GM18498 (cell line): ENCODE data around the gene TYMP.
A peak's percentile ranks its signal among the peaks of the same experiment; 100 is the strongest.
"Not testable (repeated sequence)": the region's sequence is repeated elsewhere in the genome, so short reads cannot be mapped to it uniquely, and the experiment has no call there.

Experiments used
- ATAC-seq: cut with Tn5 transposase; IDR thresholded peaks from one replicate; pipeline ENCODE4 v1.9.1; 2021; ENCODE audit warnings: mild to moderate bottlenecking, moderate library complexity; ENCODE audit not compliant: unreplicated experiment

TYMP gene

DNA sequence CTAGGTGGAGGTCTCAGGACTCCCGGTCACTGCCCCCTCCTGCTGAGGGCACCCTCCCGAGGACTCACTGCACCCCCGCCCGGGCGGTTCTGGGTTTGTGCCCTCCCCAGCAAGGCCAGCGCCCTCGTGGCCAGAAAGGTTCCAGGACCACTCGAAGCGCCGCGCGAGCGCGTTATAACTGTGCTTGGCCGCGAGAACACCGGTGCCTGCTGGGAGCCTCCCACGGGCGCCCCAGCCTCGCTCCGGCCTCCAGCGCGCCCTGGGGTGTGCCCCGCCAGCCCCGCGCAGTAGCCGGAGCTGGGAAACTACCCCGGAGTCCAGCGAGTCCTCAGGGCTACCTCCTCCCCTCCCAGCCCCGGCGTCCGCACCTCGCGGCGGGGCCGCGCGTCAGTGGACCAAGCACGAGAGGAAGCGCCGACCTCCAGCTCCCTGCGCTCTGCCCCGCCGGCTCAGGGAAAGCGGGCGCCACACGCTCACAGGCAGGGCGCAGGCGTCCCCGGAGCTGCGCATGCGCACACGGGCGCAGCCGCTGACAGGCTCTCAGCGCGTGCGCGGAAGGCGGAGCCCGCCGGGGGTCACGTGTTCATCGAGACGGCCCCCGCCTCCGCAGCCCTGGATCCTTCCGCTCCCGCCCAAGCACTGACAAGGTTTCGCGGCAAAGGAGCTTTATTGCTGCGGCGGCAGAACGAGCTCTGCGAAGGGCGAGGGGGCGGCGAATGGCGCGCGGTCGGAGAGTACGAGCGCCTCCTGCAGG lies 4.5 kb downstream of the TYMP start, which contains the start of gene SCO2:
Gene SCO2, minus strand, starts transcription at position 495 of the 754 bp plus-strand sequence. CDS start 1,187 bp downstream, outside the sequence.
- peak; percentile 43 for ATAC-seq

DNA sequence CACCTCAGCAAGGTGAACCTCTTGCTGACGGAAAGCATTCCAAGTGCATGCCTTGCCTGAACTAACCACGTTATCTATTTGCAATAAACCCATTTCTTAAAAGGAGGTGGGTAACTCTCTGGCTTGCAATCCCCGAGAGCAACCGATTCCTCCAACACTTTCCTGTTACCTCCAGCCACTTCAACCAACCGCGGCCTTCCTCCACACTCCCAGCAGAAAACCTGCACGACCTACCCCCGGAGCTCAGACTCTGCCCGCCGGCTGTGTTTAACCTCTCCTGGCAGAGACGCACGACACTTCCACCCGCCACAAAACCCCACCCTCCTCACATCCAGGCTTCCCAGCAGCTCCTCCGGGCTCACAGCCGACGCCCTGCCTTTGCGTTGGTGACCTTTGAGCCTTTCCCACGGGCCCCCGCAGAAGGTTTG lies 5.1 kb downstream of the TYMP start:
- ATAC-seq, result no peak

DNA sequence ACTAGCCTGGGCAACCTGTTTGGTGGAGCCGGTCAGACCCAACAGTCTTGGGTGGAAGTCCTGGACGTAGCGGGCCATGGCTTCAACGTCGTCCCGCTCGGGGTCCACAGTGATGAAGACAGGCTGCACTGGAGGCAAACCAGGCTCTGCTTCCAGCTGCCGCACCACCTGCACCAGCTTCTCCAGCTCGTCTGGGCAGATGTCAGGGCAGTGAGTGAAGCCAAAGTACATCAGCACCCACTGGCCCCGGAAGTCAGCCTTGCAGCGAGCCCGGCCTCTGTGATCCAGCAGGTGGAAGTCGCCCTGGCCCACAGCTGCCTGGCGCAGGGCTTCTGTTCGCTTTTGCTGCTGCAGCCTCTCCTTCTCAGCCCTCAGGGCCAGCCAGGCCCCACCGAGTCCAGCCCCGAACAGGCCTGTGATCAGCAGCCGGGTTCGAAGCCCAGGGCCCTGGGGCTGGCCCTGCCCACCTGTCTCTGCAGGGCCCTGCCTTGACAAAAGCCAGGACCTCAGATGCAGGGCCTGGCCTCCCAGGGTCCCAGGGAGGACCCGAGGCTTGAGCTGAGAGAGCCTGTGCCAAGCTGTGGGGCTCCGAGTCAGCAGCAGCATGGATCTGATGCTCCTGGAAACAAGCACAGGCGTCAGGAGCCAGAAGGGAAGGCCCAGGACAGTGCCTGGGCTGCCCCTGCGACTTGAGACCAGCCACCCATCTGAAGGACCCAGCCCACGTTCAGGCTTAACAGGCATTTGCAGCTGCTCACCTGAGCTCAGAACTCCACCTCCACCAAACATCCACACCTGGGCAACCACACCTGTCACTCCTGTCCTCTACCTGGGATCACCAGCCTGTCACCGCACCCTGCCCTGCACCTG lies 5.8 kb downstream of the TYMP start:
- no peak for ATAC-seq

DNA sequence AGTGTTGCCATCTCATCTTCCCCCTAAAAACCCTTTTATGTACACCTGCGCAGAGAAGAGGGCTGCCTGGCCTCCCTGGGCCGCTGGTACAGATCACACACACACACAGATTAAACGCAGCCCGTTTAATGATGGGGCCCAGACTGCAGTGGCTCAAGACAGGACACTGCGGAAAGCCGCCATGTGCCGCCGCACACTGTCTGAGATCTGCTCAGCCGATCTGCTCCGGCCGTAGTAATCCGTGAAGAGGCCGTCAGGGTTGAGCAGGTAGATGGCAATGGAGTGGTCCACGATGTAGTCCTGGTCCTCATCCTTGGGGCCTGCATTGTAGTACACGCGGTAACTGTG lies 6.4 kb downstream of the TYMP start:
- ATAC-seq, result no peak

DNA sequence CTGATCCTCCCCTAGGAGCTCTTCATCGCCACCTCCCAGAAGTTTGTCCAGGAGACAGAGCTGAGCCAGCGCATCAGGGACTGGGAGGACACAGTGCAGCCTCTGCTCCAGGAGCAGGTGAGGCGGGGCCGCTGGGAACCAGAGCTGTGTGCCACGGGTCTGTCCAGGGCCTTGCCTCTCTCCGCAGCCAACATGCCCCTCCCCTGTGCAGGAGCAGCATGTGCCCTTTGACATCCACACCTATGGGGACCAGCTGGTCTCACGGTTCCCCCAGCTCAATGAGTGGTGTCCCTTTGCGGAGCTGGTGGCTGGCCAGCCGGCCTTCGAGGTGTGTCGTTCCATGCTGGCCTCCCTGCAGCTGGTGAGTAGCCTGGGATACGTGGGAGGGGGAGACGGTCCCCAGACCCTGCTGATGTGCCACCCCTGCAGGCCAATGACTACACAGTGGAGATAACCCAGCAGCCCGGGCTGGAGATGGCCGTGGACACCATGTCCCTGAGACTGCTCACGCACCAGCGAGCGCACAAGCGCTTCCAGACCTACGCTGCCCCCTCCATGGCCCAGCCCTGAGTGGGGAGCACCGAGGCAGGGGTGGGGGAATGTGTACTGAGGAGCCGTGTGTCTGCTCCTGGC lies 6.9 kb downstream of the TYMP start:
- no peak for ATAC-seq

DNA sequence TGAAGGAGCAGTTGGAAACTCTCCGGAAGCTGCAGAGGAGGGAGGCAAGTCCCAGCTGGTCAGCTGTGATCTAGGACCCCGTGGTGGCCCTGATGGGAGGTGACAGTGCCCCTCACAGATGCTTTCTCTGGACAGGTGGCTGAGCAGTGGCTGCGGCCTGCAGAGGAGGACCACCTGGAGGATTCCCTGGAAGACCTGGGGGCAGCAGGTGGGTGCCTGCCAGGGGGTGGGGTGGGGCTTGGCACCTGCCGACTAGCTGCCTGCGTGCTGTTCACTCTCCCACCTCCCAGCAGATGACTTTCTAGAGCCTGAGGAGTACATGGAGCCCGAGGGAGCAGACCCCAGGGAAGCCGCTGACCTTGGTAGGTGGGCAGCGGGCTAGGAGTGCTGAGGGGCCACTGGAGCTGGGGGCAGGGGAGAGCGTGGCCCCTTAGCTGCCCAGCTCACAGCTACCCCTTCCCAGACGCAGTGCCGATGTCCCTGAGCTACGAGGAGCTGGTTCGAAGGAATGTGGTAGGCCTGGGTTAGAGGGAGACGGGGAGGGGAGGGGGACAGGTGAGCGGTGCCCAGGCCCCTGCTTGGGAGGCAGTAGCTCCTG lies 7.5 kb downstream of the TYMP start:
- no peak for ATAC-seq

DNA sequence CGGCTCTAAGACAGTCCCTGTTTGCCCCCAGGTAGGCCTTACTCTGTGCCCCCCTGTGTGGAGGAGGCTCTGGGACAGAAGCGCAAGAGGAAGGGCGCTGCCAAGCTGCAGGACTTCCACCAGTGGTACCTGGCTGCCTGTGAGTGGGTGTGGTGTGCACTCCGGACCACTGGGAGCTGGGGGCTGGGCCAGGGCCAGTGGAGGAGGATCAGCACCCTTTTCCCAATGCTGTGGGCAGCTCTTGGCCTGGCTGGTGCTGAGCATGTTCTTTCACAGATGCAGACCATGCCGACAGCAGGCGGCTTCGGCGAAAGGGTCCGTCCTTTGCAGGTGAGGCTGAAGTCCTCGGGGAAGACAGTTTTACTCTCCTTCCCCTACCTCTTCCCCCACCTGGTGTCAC lies 8.1 kb downstream of the TYMP start:
- no peak for ATAC-seq

DNA sequence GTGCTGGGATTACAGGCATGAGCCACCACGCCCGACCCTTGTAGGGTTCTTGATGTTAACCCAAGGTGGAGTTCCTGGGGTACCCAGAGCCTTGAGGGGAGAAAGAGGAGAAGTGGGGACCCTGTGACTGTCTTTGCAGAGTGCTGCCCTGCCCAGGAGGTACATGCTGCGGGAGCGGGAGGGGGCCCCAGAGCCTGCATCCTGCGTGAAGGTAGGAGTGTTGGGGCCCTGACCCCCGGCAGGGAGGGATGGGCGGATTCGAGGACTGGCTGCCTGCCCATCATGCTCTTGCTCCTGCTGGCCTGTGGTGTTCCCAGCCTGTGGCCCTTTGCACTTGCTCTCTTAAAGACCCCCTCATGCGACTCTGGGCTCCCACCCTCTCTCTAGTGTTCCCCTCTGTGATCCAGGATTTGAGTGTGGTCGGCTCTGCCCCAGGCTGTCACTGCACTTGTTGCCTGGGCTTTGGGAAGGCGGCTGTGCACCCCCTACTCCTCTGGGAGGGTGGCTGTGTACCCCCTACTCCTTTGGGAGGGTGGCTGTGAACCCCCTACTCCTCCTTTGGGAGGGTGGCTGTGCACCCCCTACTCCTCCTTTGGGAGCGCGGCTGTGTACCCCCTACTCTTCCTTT lies 8.9 kb downstream of the TYMP start:
- no peak for ATAC-seq

DNA sequence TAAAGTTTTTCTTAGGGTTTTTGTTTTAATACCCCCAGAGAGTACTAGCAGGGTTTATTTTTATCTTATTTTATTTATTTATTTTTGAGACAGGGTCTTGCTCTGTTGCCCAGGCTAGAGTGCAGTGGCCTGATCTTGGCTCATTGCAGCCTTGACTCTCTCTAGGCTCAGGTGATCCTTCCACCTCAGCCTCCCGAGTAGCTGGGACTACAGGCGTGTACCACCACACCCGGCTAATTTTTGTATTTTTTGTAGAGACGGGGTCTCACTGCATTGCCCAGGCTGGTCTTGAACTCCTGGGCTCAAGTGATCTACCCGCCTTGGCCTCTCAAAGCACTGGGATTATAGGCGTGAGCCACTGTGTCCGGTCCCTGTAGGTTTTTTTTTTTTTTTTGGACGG lies 9.6 kb downstream of the TYMP start:
- ATAC-seq, result not testable (repeated sequence)

DNA sequence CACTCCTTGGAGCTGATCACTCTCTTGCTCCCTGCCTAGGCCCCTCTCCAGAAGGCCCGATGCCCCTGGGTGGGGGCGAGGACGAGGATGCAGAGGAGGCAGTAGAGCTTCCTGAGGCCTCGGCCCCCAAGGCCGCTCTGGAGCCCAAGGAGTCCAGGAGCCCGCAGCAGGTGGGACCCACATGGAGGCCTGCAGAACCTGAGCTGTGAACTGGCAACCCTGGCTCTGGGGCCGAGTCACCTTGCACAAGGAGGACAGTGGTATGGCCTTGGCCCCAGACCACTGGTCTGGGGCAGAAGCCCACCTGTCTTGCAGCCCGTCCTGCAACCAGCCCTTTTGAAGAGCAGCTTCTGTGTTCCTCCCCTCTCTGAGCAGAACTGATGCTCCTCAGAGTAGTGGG lies 10.7 kb downstream of the TYMP start:
- no peak for ATAC-seq

DNA sequence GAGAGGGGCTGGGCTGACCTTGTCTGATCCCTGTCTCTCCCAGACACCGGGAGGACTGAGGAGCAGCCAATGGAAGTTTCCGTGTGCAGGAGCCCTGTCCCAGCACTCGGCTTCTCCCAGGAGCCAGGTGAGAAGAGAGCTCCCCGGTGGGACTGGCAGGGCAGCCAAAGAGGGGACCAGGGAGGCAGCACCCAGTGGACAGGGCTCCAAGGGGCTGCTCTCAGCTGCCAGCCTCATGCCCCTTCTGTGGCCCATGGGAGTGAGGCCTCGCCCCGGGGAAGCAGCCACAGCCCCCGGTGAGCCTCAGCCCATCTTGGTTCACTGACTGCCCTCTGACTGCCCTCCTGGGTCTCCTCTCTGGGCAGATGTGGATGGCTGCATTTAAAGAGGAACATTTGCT lies 11.2 kb downstream of the TYMP start:
- no peak for ATAC-seq

DNA sequence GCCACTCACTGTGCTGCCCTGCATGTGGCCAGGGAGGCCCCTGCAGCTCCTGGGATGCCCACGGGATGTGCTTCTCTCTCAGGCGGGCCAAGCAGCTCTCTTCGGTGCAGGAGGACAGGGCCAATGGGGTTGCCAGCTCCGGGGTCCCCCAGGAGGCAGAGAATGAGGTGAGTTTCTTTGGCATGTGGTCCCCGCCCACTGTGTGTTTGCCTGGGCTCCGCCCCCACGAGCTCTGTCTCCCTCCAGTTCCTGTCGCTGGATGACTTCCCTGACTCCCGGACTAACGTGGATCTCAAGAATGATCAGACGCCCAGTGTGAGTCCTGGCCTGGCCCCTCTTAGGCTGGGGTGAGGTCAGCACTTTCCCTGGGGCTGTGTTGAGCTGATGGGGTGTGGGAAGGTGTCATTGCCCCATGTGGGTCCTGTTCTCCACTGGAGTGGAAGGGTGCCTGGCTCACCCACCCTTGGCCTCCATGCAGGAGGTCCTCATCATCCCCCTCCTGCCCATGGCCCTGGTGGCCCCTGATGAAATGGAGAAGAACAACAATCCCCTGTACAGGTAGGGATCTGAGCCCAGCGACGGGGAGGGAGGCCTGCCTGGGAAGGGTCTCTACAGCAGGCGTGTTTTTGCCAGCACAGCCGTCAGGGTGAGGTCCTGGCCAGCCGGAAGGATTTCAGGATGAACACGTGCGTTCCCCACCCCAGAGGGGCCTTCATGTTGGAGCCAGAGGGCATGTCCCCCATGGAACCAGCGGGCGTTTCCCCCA lies 12.1 kb downstream of the TYMP start:
- no peak for ATAC-seq

DNA sequence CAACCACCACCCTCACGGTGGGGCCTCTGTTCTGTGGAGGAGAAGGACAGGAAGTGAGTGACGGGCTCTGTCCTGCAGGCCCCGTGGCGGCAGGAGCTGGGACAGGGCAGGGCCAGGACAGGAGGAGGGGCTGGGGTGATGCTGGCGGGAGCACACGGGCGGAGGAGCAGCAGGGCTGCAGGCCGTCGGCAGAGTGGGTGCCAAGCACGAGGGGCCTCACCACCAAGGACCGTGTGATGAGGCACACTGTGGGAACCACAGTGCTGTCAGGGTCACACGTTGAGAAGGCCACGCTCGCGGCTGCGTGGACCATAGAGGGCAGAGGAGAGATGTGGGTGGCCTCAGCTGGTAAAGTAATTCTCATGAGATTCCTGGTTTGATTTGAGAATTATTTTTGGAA lies 12.9 kb downstream of the TYMP start:
- no peak for ATAC-seq

DNA sequence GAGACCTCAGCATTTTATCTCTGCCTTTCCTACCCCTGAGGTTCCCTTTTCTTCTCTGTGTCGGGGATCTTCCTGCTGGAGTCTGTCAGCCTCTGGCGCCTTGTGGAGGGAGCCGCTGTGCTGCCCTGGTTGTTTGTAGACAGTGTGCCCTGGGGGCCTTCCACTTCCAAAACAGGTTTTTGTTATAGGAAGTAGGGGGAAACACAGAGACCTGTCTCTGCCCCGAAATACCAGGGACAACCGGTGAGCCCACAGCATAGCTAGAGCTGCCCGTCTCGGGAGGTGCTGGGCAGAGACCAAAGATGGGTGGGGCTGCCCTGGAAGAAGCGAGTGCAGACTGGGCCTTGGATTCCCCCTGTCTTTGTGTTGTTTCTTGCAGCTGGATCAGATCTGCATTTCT lies 13.7 kb downstream of the TYMP start:
- ATAC-seq, result no peak

DNA sequence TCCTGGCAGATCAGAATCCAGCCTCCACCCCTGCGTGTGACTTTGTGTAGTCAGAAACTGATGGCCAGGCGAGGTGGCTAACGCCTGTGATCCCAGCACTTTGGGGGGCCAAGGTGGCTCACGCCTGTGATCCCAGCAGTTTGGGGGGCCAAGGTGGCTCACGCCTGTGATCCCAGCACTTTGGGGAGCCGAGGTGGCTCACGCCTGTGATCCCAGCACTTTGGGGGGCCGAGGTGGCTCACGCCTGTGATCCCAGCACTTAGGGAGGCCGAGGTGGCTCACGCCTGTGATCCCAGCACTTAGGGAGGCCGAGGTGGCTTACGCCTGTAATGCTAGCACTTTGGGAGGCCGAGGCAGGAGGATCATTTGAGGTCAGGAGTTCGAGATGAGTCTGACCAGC lies 16.6 kb downstream of the TYMP start:
- no peak for ATAC-seq

DNA sequence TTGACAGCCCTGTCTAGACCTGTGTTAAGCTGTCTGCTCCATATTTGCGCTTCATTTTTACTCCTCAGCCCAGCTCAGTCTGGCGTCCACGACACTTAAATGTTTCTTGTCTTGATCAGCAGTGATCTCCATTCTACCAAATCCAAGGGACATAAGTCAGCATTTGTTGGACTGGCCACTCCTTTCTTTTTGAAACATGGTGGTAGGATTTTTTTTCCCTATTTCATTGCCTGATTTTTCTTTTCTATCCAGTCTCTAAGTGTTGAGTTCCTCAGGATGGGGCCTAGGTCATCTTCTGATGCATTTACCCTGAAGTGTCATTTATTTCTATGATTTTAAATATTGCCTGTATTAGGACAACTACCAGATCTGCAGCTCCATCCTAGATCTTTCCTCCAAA lies 20.9 kb downstream of the TYMP start:
- ATAC-seq, result no peak

DNA sequence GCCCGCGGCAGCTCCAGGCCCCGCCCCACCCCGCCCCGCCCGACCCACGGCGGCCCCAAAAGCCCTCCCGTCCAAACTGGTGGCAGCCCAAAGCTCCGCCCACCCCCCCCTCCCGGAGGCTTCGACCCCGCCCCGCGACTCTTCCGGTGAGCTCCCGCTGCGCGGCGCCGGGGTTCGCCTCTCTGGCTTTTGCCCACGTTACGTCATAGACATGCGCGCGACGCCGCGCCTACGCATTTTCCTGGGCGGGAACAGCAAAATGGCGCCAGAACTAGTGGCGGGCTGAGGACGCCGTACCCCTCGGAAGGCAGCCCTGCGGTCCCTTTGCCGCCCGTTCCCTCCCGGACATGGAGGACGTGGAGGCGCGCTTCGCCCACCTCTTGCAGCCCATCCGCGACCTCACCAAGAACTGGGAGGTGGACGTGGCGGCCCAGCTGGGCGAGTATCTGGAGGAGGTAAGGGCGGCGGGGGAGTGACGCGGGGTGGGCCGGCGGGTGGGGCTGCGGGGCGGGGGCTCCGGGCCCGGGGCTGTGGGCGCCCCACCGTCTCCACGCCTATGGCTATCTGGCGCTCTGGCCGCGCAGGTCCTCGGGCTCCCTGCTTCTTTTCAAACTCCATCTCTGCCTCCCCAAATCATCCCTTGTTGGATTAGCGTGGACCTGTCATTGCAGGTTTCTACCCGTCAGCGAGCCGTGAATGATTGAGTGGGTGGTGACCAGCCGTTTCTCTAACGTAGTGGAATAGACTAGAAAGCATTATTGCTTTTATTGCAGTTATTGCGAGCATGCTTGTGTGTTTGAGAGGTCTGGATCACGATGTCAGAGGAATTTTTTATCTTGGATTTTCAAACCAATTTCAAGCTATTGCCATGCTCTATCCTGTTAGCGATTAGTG lies 21.6 kb downstream of the TYMP start, which contains the start of gene NCAPH2:
Gene NCAPH2, plus strand, starts transcription at position 234 of the 894 bp plus-strand sequence. Its CDS starts 114 bp downstream, at position 348.
- peak; percentile 64 for ATAC-seq

DNA sequence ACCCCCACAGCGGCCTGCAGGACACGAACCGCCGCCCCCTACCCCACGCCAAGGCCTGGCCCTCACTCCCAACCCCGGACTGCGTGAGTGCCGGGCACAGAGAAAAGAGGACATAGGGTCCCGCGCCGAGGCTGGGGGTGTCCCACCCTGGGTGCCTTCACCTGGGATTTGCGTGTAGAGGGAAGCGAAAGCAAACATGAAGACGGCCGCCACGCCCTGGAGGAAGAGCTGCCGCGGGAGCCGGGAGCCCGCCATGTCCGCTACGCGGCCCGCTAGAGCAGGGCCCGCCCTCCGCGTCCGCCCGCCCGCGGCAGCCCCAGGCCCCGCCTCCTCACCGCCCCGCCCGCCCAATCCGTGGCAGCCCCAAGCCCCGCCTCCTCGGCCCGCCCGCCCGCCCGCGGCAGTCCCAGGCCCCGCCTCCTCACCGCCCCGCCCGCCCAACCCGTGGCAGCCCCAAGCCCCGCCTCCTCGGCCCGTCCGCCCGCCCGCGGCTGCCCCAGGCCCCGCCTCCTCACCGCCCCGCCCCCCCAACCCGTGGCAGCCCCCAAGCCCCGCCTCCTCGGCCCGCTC lies 22.3 kb downstream of the TYMP start, which contains the start of gene LMF2:
Gene LMF2, minus strand, starts transcription at position 282 of the 570 bp plus-strand sequence. Its CDS starts 27 bp downstream, at position 255.
- ATAC-seq, result peak; percentile 60
